HL-60/S4 treated with phorbol 12-myristate 13-acetate at 8.2 ng/mL for 4 days and 3 days (cell line): ENCODE results near the gene SLC16A5.

ENCODE experiments used
- in situ Hi-C: fragments of 300-500 bp; cut with MboI; formaldehyde crosslinking; loops from 2 replicates; pipeline ENCODE4 v1.15.0; 2022; ENCODE audit warnings: low sequenced_read_pairs

Gene SLC16A5

GRCh38 chr17:75155191-75155601 is 67.4 kb downstream of the SLC16A5 start:
- in situ Hi-C loops, result no loop called here
